ENCODE results near the gene PPP2R2C. TPM values are rescaled to one million over a fixed set of nuclear protein-coding genes. Genes with fewer than 3 reads are reported as not detected.

The PPP2R2C gene
- total RNA-seq, 4 donors from 2014 or later, result 50.7 to 81.3 (median 62.0) TPM

- no peak overlapping the region for H3K4me3 ChIP-seq (ENCODE audit: low read depth, poor library complexity, severe bottlenecking)
- no peak for TF ChIP-seq CTCF (IDR thresholded peaks at IDR 0.05)
- no peak for TF ChIP-seq POLR2A (IDR thresholded peaks at IDR 0.05)
- intact Hi-C loops (cut with DNase I; ENCODE audit: low total_unique reads), result no loop called here
- 85 to 89% methylated on average over 14 to 20 of the region's 20 CpGs for WGBS, 2 donors
- no peak for DNase-seq (ENCODE audit: low spot score in 2 of 2)
Observed at GRCh38 chr4:6281436-6282313, 190.7 kb downstream of the PPP2R2C start.

- intact Hi-C loops (cut with DNase I; ENCODE audit: low total_unique reads), result no loop called here
- peak in 1 of 2 donors; percentile 54 for DNase-seq (ENCODE audit: low spot score in 2 of 2)
- TF ChIP-seq POLR2A (IDR thresholded peaks at IDR 0.05), result no peak
- no peak overlapping the region for H3K4me3 ChIP-seq (ENCODE audit: low read depth, poor library complexity, severe bottlenecking)
- WGBS, 2 donors, result 53 to 68% methylated on average over 14 to 15 of the region's 16 CpGs
Observed at GRCh38 chr4:6280365-6280996, 191.9 kb downstream of the PPP2R2C start.

- TF ChIP-seq CTCF (IDR thresholded peaks at IDR 0.05) (no peak), POLR2A (IDR thresholded peaks at IDR 0.05) (no peak)
- no peak overlapping the region for H3K4me3 ChIP-seq (ENCODE audit: low read depth, poor library complexity, severe bottlenecking)
- intact Hi-C loops (cut with DNase I; ENCODE audit: low total_unique reads), result no loop called here
- 66 to 71% methylated on average over 14 of the region's 14 CpGs for WGBS, 2 donors
- no peak for DNase-seq (ENCODE audit: low spot score in 2 of 2)
Observed at GRCh38 chr4:6279582-6280289, 192.7 kb downstream of the PPP2R2C start.

GRCh38 chr4:6278801-6279197, 193.6 kb downstream of the PPP2R2C start:
- 65% methylated on average over 10 of the region's 10 CpGs for WGBS, 2 donors
- intact Hi-C loops (cut with DNase I; ENCODE audit: low total_unique reads), result no loop called here
- DNase-seq (ENCODE audit: low spot score in 2 of 2), result no peak
- no peak for TF ChIP-seq POLR2A (IDR thresholded peaks at IDR 0.05)
- TF ChIP-seq CTCF (IDR thresholded peaks at IDR 0.05), result no peak
- no peak overlapping the region for H3K4me3 ChIP-seq (ENCODE audit: low read depth, poor library complexity, severe bottlenecking)

DNA sequence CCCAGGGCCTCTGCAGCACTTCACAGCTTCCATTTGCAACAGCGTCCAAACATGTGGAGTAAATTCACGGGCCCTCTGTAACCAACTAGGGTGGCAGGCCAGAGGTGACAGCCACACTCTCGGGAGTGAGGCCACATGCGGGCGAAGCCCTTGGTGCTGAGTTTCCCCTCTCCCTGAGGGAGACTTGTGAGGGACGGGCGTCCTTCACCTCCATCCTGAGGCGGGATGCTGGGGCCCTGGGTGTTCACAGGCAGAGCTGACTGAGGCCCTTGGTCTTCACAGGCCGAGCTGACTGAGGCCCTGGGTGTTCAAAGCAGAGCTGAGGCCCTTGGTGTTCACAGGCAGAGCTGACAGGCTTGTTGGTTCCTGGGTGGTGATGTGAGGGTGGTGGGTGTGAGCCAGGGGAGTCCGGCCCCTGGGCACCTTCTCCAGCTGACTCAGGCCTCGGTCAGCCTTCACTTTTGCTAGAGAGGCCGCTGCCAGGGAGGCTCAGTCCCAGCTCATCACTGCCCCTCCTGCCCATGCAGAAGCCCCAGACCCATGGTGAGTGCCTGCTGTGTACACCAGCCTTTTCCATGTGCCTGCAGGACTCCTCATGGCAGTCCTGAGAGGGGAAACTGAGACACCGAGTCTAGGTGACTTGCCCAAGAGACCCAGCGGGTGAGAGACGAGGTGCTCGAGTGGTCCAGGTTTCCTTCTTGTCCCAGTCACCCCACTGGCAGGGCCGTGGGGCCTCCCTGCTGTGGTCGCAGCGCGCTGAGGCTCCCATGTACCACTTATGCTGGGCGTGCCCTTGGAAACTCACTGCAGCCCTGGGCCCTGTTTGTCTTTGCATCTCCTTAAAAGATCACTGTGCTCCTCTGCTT, 194.2 kb downstream of the PPP2R2C start:
- TF ChIP-seq POLR2A (IDR thresholded peaks at IDR 0.05), result no peak
- TF ChIP-seq CTCF (IDR thresholded peaks at IDR 0.05), result no peak
- intact Hi-C loops (cut with DNase I; ENCODE audit: low total_unique reads), result no loop called here

More for the DNA sequence above, 194.2 kb downstream of the PPP2R2C start:
- DNase-seq (ENCODE audit: low spot score in 2 of 2), result no peak
- WGBS, 2 donors, result 79 to 82% methylated on average over 17 to 19 of the region's 21 CpGs
- H3K4me3 ChIP-seq (ENCODE audit: low read depth, poor library complexity, severe bottlenecking), result no peak overlapping the region
